Measurements from ENCODE around the gene CDK10. TPM values are rescaled to one million over a fixed set of nuclear protein-coding genes. Genes with fewer than 3 reads are reported as not detected.

The CDK10 gene
- total and polyA plus RNA-seq, 9 of the 15 experiments (the other 6 are each of a cell fraction or from before 2014, with no cell fraction given): 2.0 to 85.1 (median 40.1) TPM

DNA sequence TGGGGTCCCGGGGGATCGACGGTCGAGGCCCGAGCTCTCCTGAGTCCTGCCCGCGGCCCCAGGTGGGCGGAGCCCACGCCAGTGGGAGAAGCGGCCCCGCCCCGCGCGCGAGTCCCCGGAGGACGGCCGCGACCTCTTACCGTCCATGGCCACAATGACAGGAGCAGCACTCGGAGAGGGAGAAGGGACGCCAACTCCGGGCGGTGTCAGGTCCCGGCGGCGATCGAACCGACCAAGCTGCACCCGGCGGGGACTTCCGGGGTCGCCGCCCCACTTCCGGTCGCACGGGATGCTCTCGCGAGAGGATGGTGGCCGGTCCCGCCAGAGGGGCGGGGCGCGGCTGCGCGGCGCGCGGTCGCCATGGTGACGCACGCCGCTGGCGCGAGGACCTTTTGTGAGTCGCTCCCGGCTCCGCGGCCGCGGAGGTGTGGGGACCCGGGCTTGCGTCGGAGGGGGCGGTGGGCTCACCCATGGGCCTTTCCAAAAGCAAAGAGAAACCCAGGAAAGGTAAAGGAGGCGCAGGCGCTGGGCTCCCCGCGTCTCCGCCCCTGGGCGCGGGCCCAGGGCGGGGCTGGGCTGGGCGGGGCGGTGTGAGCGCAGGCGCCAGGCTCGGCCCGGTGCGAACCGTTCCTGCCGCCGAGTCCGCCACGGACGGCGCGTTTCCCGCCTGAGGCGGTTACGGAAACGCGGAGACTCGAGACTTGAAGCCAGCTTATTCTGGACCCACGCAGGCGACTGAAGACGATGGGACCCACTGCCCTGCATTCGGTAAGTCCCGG lies 28.9 kb upstream of the CDK10 start, which contains the start of the genes CHMP1A and SPATA33 (continued):
- TF ChIP-seq, protein P1, sequence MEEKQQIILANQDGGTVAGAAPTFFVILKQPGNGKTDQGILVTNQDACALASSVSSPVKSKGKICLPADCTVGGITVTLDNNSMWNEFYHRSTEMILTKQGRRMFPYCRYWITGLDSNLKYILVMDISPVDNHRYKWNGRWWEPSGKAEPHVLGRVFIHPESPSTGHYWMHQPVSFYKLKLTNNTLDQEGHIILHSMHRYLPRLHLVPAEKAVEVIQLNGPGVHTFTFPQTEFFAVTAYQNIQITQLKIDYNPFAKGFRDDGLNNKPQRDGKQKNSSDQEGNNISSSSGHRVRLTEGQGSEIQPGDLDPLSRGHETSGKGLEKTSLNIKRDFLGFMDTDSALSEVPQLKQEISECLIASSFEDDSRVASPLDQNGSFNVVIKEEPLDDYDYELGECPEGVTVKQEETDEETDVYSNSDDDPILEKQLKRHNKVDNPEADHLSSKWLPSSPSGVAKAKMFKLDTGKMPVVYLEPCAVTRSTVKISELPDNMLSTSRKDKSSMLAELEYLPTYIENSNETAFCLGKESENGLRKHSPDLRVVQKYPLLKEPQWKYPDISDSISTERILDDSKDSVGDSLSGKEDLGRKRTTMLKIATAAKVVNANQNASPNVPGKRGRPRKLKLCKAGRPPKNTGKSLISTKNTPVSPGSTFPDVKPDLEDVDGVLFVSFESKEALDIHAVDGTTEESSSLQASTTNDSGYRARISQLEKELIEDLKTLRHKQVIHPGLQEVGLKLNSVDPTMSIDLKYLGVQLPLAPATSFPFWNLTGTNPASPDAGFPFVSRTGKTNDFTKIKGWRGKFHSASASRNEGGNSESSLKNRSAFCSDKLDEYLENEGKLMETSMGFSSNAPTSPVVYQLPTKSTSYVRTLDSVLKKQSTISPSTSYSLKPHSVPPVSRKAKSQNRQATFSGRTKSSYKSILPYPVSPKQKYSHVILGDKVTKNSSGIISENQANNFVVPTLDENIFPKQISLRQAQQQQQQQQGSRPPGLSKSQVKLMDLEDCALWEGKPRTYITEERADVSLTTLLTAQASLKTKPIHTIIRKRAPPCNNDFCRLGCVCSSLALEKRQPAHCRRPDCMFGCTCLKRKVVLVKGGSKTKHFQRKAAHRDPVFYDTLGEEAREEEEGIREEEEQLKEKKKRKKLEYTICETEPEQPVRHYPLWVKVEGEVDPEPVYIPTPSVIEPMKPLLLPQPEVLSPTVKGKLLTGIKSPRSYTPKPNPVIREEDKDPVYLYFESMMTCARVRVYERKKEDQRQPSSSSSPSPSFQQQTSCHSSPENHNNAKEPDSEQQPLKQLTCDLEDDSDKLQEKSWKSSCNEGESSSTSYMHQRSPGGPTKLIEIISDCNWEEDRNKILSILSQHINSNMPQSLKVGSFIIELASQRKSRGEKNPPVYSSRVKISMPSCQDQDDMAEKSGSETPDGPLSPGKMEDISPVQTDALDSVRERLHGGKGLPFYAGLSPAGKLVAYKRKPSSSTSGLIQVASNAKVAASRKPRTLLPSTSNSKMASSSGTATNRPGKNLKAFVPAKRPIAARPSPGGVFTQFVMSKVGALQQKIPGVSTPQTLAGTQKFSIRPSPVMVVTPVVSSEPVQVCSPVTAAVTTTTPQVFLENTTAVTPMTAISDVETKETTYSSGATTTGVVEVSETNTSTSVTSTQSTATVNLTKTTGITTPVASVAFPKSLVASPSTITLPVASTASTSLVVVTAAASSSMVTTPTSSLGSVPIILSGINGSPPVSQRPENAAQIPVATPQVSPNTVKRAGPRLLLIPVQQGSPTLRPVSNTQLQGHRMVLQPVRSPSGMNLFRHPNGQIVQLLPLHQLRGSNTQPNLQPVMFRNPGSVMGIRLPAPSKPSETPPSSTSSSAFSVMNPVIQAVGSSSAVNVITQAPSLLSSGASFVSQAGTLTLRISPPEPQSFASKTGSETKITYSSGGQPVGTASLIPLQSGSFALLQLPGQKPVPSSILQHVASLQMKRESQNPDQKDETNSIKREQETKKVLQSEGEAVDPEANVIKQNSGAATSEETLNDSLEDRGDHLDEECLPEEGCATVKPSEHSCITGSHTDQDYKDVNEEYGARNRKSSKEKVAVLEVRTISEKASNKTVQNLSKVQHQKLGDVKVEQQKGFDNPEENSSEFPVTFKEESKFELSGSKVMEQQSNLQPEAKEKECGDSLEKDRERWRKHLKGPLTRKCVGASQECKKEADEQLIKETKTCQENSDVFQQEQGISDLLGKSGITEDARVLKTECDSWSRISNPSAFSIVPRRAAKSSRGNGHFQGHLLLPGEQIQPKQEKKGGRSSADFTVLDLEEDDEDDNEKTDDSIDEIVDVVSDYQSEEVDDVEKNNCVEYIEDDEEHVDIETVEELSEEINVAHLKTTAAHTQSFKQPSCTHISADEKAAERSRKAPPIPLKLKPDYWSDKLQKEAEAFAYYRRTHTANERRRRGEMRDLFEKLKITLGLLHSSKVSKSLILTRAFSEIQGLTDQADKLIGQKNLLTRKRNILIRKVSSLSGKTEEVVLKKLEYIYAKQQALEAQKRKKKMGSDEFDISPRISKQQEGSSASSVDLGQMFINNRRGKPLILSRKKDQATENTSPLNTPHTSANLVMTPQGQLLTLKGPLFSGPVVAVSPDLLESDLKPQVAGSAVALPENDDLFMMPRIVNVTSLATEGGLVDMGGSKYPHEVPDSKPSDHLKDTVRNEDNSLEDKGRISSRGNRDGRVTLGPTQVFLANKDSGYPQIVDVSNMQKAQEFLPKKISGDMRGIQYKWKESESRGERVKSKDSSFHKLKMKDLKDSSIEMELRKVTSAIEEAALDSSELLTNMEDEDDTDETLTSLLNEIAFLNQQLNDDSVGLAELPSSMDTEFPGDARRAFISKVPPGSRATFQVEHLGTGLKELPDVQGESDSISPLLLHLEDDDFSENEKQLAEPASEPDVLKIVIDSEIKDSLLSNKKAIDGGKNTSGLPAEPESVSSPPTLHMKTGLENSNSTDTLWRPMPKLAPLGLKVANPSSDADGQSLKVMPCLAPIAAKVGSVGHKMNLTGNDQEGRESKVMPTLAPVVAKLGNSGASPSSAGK (IDR thresholded peaks at IDR 0.05): peak; percentile 90; the same call in 1 of the 2 replicates
- TF ChIP-seq SMAD4 (CRISPR knock-in tag; conservative IDR thresholded peaks at IDR 0.05): peak; percentile 36; the same call in 1 of the 2 replicates
- TF ChIP-seq NEUROD1 (IDR thresholded peaks at IDR 0.05; ENCODE audit: borderline replicate concordance, low read depth, low read length, partially characterized antibody): peak; percentile 29
- TF ChIP-seq ZNF79 (CRISPR knock-in tag; IDR thresholded peaks at IDR 0.05; ENCODE audit: low read depth): no peak
- TF ChIP-seq EWSR1 (IDR thresholded peaks at IDR 0.05; ENCODE audit: borderline replicate concordance, low read depth, partially characterized antibody): no peak
- TF ChIP-seq SRF (CRISPR knock-in tag; IDR thresholded peaks at IDR 0.05): 0 out of 4 replicates have a peak, but pooled peaks of 1 of the 2 experiments have one; percentile 45
- no peak for TF ChIP-seq NFE2L1 (tag; IDR thresholded peaks at IDR 0.05; ENCODE audit: borderline replicate concordance, low read depth)
- TF ChIP-seq SAP30 (IDR thresholded peaks at IDR 0.05; ENCODE audit: borderline replicate concordance, insufficient read depth, low read depth, low read length, poor library complexity, severe bottlenecking): peak; percentile 89
- no peak for TF ChIP-seq ZNF354B (CRISPR knock-in tag; IDR thresholded peaks at IDR 0.05)
- no peak for TF ChIP-seq ATF1 (CRISPR knock-in tag; IDR thresholded peaks at IDR 0.05)
- TF ChIP-seq ATF1 (tag; IDR thresholded peaks at IDR 0.05): peak; percentile 65; the same call in 1 of the 2 replicates
